DND-41 (cell line): ENCODE results near the gene ERG.

Experiments
- ATAC-seq: fragments of 200-7000 bp; cut with Tn5 transposase; 3 replicates; pipeline ENCODE4 v1.9.1; 2021; ENCODE audit warnings: low read depth; ENCODE audit not compliant: insufficient read depth
- DNase-seq: peaks from one replicate; pipeline ENCODE4 v3.0.0-alpha.2; 2020
- H2AFZ ChIP-seq: 2 replicates; pipeline ENCODE4 v1.6.0; 2012; ENCODE audit warnings: low read depth, low read length
- H3K27ac ChIP-seq: 2 replicates; pipeline ENCODE4 v1.5.1; 2012; ENCODE audit warnings: low read length, inconsistent platforms
- H3K27me3 ChIP-seq: fragments of 200-600 bp; sonication (generic); 2 replicates; pipeline ENCODE4 v1.6.0; 2012; ENCODE audit warnings: low read length, mild to moderate bottlenecking, inconsistent platforms; ENCODE audit not compliant: insufficient read depth, poor library complexity
- H3K36me3 ChIP-seq: 2 replicates; pipeline ENCODE4 v1.5.1; 2012; ENCODE audit warnings: low read length, inconsistent platforms; ENCODE audit not compliant: insufficient read depth
- H3K4me1 ChIP-seq: 2 replicates; pipeline ENCODE4 v1.5.1; 2012; ENCODE audit warnings: mild to moderate bottlenecking, low read length; ENCODE audit not compliant: insufficient read depth
- H3K4me2 ChIP-seq: 2 replicates; pipeline ENCODE4 v1.6.0; 2012; ENCODE audit warnings: mild to moderate bottlenecking, moderate library complexity, low read length, inconsistent platforms; ENCODE audit not compliant: insufficient read depth
- H3K4me3 ChIP-seq, 2 experiments: fragments of 200-600 bp in 1 of 2; shearing (Covaris generic) in 1 of 2; 2 replicates each; pipeline ENCODE4 v1.5.1; 2012 to 2016; ENCODE audit warnings: inconsistent platforms in 2 of 2, low read length in 2 of 2, mild to moderate bottlenecking in 2 of 2, low read depth in 1 of 2, moderate library complexity in 1 of 2
- H3K79me2 ChIP-seq: 2 replicates; pipeline ENCODE4 v1.6.0; 2012; ENCODE audit warnings: low read length, inconsistent platforms; ENCODE audit not compliant: insufficient read depth
- H3K9ac ChIP-seq: 2 replicates; pipeline ENCODE4 v1.6.0; 2012; ENCODE audit warnings: low read depth, mild to moderate bottlenecking, inconsistent platforms, low read length, moderate library complexity
- H3K9me3 ChIP-seq: 2 replicates; pipeline ENCODE4 v1.5.1; 2012; ENCODE audit warnings: low read length, moderate library complexity, mild to moderate bottlenecking, inconsistent platforms; ENCODE audit not compliant: insufficient read depth, severe bottlenecking
- H4K20me1 ChIP-seq: 2 replicates; pipeline ENCODE4 v1.6.0; 2012; ENCODE audit warnings: low read length; ENCODE audit not compliant: insufficient read depth
- CTCF ChIP-seq: IDR thresholded peaks from 2 replicates; pipeline ENCODE4 v1.5.1; 2012; ENCODE audit warnings: borderline replicate concordance, low read length, moderate library complexity, mild to moderate bottlenecking; ENCODE audit not compliant: poor library complexity, severe bottlenecking; ENCODE audit errors: extremely low read depth
- EZH2 ChIP-seq: IDR thresholded peaks from 3 replicates; pipeline ENCODE4 v1.6.1; 2012; ENCODE audit warnings: borderline replicate concordance, low read depth, mild to moderate bottlenecking, moderate library complexity, low read length, inconsistent platforms; ENCODE audit not compliant: severe bottlenecking

The ERG gene

GRCh38 chr21:38493549-38494250 lies 4.6 kb downstream of the ERG start:
- H3K36me3 ChIP-seq: no peaks in the 10 kb centered on the region
- H2AFZ ChIP-seq: no peak overlapping the region
- ATAC-seq: no peak
- H3K9ac ChIP-seq: no peak overlapping the region
- no peaks in the 10 kb centered on the region for H3K4me1 ChIP-seq
- peaks cover 60% of the 10 kb centered on the region for H3K27me3 ChIP-seq
- H3K4me3 ChIP-seq: no peak overlapping the region
- H3K9me3 ChIP-seq: no peaks in the 10 kb centered on the region
- H3K4me2 ChIP-seq: no peak overlapping the region
- TF ChIP-seq EZH2 (no peak), CTCF (no peak)
- no peaks in the 10 kb centered on the region for H4K20me1 ChIP-seq
- DNase-seq: no peak
- H3K27ac ChIP-seq: no peak overlapping the region
- no peaks in the 10 kb centered on the region for H3K79me2 ChIP-seq

GRCh38 chr21:38492007-38492406 lies 6.3 kb downstream of the ERG start:
- DNase-seq (no peak), ATAC-seq (no peak)
- Histone ChIP-seq H3K4me2 (no peak overlapping the region), H3K36me3 (no peaks in the 10 kb centered on the region), H3K4me1 (no peaks in the 10 kb centered on the region), H3K4me3 (no peak overlapping the region), H3K9me3 (no peaks in the 10 kb centered on the region), H2AFZ (no peak overlapping the region), H3K27ac (no peak overlapping the region), H3K9ac (no peak overlapping the region), H3K79me2 (no peaks in the 10 kb centered on the region), H4K20me1 (no peaks in the 10 kb centered on the region), H3K27me3 (peaks cover 61% of the 10 kb centered on the region)
- TF ChIP-seq CTCF (no peak), EZH2 (no peak)

GRCh38 chr21:38491536-38491935 lies 6.7 kb downstream of the ERG start:
- ATAC-seq (no peak), DNase-seq (no peak)
- no peaks in the 10 kb centered on the region for H3K36me3 ChIP-seq
- H3K4me2 ChIP-seq: no peak overlapping the region
- no peak overlapping the region for H2AFZ ChIP-seq
- H3K79me2 ChIP-seq: no peaks in the 10 kb centered on the region
- H4K20me1 ChIP-seq: no peaks in the 10 kb centered on the region
- H3K27ac ChIP-seq: no peak overlapping the region
- H3K9ac ChIP-seq: no peak overlapping the region
- H3K4me3 ChIP-seq: no peak overlapping the region
- no peaks in the 10 kb centered on the region for H3K9me3 ChIP-seq
- H3K27me3 ChIP-seq: peaks cover 58% of the 10 kb centered on the region
- H3K4me1 ChIP-seq: no peaks in the 10 kb centered on the region
- TF ChIP-seq CTCF: no peak
- no peak for TF ChIP-seq EZH2
